Skeletal muscle tissue (tissue), 4 donors: ENCODE results near the gene R3HCC1L. TPM values are rescaled to one million over a fixed set of nuclear protein-coding genes. Genes with fewer than 3 reads are reported as not detected.

Experiments used
- H3K27ac ChIP-seq: one replicate; pipeline ENCODE4 v1.7.0; 2013; ENCODE audit warnings: mild to moderate bottlenecking, low read depth, low read length, inconsistent platforms
- H3K27me3 ChIP-seq, 3 donors: one replicate each; pipeline ENCODE4 v1.7.0; 2013; ENCODE audit warnings: low read length in 3 of 3; ENCODE audit not compliant: control insufficient read depth in 3 of 3, insufficient read depth in 3 of 3
- H3K36me3 ChIP-seq, 3 donors: one replicate each; pipeline ENCODE4 v1.7.0; 2013; ENCODE audit warnings: low read length in 3 of 3; ENCODE audit not compliant: control insufficient read depth in 3 of 3, insufficient read depth in 3 of 3
- H3K4me1 ChIP-seq, 3 donors: one replicate each; pipeline ENCODE4 v1.7.0; 2013; ENCODE audit warnings: low read length in 3 of 3, mild to moderate bottlenecking in 3 of 3; ENCODE audit not compliant: control insufficient read depth in 3 of 3, insufficient read depth in 3 of 3
- H3K4me3 ChIP-seq, 3 donors: one replicate each; pipeline ENCODE4 v1.7.0; 2013; ENCODE audit warnings: low read length in 3 of 3
- H3K9ac ChIP-seq, 3 donors: one replicate each; pipeline ENCODE4 v1.7.0; 2013; ENCODE audit warnings: low read length in 3 of 3, mild to moderate bottlenecking in 3 of 3, moderate library complexity in 2 of 3, low read depth in 1 of 3
- H3K9me3 ChIP-seq, 3 donors: one replicate each; pipeline ENCODE4 v1.7.0; 2013; ENCODE audit warnings: low read length in 3 of 3; ENCODE audit not compliant: control insufficient read depth in 3 of 3
- total RNA-seq: library from RNA; depleted of rRNA; stranded (reverse); fragments of >200 nt; gene quantifications from one replicate; pipeline ENCODE4 v1.2.3, GENCODE V29; 2014
- donor health status: Osteomylitis.

R3HCC1L gene
- total RNA-seq, 1 donor from 2014 or later: 9.4 TPM

DNA sequence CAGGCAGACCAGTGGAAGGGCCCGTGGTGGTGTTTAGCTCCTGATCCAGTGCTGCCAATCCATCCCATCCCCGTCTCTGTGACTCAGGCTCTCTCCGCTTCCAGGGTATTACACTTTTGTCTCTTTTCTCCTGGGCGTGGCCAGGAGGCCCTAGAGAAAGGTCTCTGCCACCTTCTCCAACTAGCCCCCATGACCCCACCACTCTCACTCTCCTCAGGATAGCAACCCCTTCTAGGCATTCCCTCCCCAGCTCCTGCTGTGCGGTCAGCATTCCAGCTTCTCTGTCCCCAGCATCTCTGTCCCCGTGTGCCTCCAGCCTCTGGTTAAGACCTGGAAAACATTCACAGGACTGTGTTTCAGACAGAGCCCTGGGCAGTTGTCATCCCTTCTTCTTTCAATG lies 36.2 kb upstream of the R3HCC1L start:
- Histone ChIP-seq H3K9me3 (no peaks in the 10 kb centered on the region), H3K4me3 (no peak overlapping the region), H3K36me3 (no peaks in the 10 kb centered on the region), H3K27me3 (peaks cover 9 to 25% (median 12%) of the 10 kb centered on the region in 3 donors), H3K27ac (no peak overlapping the region), H3K4me1 (no peaks in the 10 kb centered on the region), H3K9ac (no peak overlapping the region)

GRCh38 chr10:98100476-98100875 lies 34.0 kb upstream of the R3HCC1L start:
- no peaks in the 10 kb centered on the region for H3K9me3 ChIP-seq
- no peak overlapping the region for H3K9ac ChIP-seq
- H3K36me3 ChIP-seq: no peaks in the 10 kb centered on the region
- H3K4me1 ChIP-seq: no peaks in the 10 kb centered on the region
- H3K27me3 ChIP-seq: peaks cover 7 to 14% (median 9%) of the 10 kb centered on the region in 3 donors
- no peak overlapping the region for H3K27ac ChIP-seq
- no peak overlapping the region for H3K4me3 ChIP-seq

DNA sequence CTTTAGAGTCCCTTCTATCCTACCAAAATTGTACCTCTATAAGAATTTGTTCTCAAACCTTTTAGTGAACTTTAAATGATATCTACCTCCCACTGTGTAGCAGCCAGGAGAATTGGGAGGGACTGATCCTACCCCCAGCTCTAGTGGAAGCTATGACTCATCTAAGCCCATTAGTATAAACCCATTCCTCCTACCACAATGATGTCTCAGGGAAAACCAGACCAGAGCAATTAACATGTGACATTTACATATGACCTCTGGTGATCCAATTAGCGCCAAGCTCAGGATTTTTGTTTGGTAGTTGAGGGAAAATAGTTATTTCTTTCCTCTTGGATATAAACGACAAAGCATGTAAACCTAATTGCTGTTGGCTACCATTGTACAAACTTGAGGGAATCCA lies 33.1 kb upstream of the R3HCC1L start:
- H3K9ac ChIP-seq: no peak overlapping the region
- no peaks in the 10 kb centered on the region for H3K9me3 ChIP-seq
- no peak overlapping the region for H3K4me3 ChIP-seq
- no peak overlapping the region for H3K27ac ChIP-seq
- H3K36me3 ChIP-seq: no peaks in the 10 kb centered on the region
- H3K4me1 ChIP-seq: no peaks in the 10 kb centered on the region
- peaks cover 7 to 9% (median 9%) of the 10 kb centered on the region in 3 donors for H3K27me3 ChIP-seq

DNA sequence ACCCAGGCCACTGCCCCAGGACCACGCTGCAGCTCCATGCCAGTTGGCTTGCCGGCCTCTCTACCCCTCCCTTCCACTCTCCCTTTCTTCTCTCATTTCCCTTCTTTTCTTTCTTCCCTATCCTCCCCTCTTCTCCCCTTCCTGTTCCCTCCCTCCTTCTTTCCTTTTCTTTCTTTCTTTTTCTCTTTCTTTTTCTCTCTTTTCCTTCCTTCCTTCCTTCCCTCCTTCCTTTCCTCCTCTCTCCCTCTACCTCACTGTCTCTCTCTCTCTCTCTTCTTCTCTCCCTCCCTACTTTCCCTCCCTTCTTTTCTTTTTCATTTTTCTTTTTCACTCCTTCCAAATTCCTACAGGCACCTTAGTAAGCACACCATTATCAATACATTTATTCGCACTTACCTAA lies 30.3 kb upstream of the R3HCC1L start:
- Histone ChIP-seq H3K27me3 (peaks cover 0 to 5% (median 3%) of the 10 kb centered on the region in 3 donors), H3K4me1 (no peaks in the 10 kb centered on the region), H3K9ac (no peak overlapping the region), H3K9me3 (no peaks in the 10 kb centered on the region), H3K36me3 (no peaks in the 10 kb centered on the region), H3K27ac (no peak overlapping the region), H3K4me3 (no peak overlapping the region)

DNA sequence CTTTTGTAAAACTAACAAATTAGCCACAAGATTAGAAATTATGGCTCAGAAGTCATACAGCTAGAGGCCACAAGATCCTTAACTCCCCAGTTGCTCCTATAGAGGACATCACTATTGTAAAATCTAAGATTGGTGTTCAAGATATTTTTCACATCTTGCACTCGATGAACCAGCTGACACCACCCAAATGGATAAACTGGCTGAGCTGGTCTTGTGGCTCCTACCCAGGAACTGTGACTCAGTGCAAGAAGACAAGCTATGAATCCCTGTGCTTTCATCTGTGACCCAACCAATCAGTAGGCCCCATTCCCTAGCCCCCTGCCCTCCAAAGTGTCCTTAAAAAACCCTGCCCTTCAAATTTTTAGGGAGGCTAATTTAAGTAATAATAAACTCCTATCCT lies 27.9 kb upstream of the R3HCC1L start:
- H3K36me3 ChIP-seq: no peaks in the 10 kb centered on the region
- no peak overlapping the region for H3K27ac ChIP-seq
- H3K4me3 ChIP-seq: no peak overlapping the region
- H3K27me3 ChIP-seq: peaks cover 0 to 10% (median 5%) of the 10 kb centered on the region in 3 donors
- no peaks in the 10 kb centered on the region for H3K9me3 ChIP-seq
- no peaks in the 10 kb centered on the region for H3K4me1 ChIP-seq
- H3K9ac ChIP-seq: no peak overlapping the region

- Histone ChIP-seq H3K9me3 (no peaks in the 10 kb centered on the region), H3K4me1 (no peaks in the 10 kb centered on the region), H3K9ac (no peak overlapping the region), H3K4me3 (no peak overlapping the region), H3K27me3 (peaks cover 0 to 10% (median 5%) of the 10 kb centered on the region in 3 donors), H3K36me3 (no peaks in the 10 kb centered on the region), H3K27ac (no peak overlapping the region)
These were observed 26.6 kb upstream of the R3HCC1L start for GRCh38 chr10:98107644-98108430.

DNA sequence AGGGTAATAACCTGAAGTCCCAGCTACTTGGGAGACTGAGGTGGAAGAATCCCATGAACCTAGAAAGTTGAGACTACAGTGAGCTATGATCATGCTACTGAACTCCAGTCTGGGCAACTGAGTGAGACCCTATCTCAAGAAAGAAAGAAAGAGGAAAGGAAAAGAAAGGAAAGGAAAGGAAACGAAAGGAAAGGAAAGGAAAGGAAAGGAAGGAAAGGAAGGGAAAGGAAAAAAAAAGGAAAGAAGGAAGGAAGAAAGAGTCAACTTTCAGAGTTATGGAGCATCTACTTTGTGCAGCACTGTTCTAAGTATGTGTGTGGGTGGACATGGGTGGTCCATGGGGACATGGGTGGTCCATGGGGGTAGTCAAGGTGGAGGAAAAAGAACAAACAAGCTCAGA lies 24.1 kb upstream of the R3HCC1L start:
- peaks cover 5 to 13% (median 13%) of the 10 kb centered on the region in 3 donors for H3K27me3 ChIP-seq
- no peak overlapping the region for H3K4me3 ChIP-seq
- no peaks in the 10 kb centered on the region for H3K36me3 ChIP-seq
- H3K4me1 ChIP-seq: no peaks in the 10 kb centered on the region
- H3K27ac ChIP-seq: no peak overlapping the region
- no peaks in the 10 kb centered on the region for H3K9me3 ChIP-seq
- no peak overlapping the region for H3K9ac ChIP-seq

GRCh38 chr10:98115031-98115787 lies 19.2 kb upstream of the R3HCC1L start:
- H3K27ac ChIP-seq: no peak overlapping the region
- peaks cover 0 to 3% (median 0%) of the 10 kb centered on the region in 3 donors for H3K9me3 ChIP-seq
- H3K4me3 ChIP-seq: no peak overlapping the region
- H3K4me1 ChIP-seq: no peaks in the 10 kb centered on the region
- H3K9ac ChIP-seq: no peak overlapping the region
- H3K27me3 ChIP-seq: peaks cover 0 to 13% (median 9%) of the 10 kb centered on the region in 3 donors
- H3K36me3 ChIP-seq: no peaks in the 10 kb centered on the region

GRCh38 chr10:98119891-98120290 lies 14.6 kb upstream of the R3HCC1L start:
- Histone ChIP-seq H3K4me3 (no peak overlapping the region), H3K27ac (no peak overlapping the region), H3K27me3 (peaks cover 0 to 5% (median 4%) of the 10 kb centered on the region in 3 donors), H3K9ac (no peak overlapping the region), H3K4me1 (no peaks in the 10 kb centered on the region), H3K9me3 (peaks cover 0 to 3% (median 0%) of the 10 kb centered on the region in 3 donors), H3K36me3 (no peaks in the 10 kb centered on the region)
